Kidney epithelial cell (primary cell): ENCODE data around the gene SKIDA1. TPM values are rescaled to one million over a fixed set of nuclear protein-coding genes. Genes with fewer than 3 reads are reported as not detected.

ENCODE experiments used
- DNase-seq: peaks from one replicate; pipeline ENCODE4 v3.0.0-alpha.2; 2010; ENCODE audit warnings: low read depth
- H3K27me3 ChIP-seq: 2 replicates; pipeline ENCODE4 v1.6.0; 2011; ENCODE audit warnings: low read length; ENCODE audit not compliant: control insufficient read depth, insufficient read depth
- H3K36me3 ChIP-seq: 2 replicates; pipeline ENCODE4 v1.5.1; 2011; ENCODE audit warnings: low read length; ENCODE audit not compliant: control insufficient read depth, insufficient read depth
- H3K4me3 ChIP-seq: 2 replicates; pipeline ENCODE4 v1.5.1; 2011; ENCODE audit warnings: low read depth, mild to moderate bottlenecking, control low read depth, low read length
- total RNA-seq: library from RNA; depleted of rRNA; stranded (reverse); fragments of >200 nt; gene quantifications from 2 replicates; pipeline ENCODE4 v1.2.3, GENCODE V29; 2015
- TF ChIP-seq, protein P1 (sequence below): IDR thresholded peaks from 2 replicates; pipeline ENCODE4 v1.5.1; 2011; ENCODE audit warnings: mild to moderate bottlenecking, moderate library complexity, low read length, control low read depth, inconsistent platforms; ENCODE audit not compliant: insufficient read depth, poor library complexity, severe bottlenecking

The SKIDA1 gene
- total RNA-seq, 1 donor from 2014 or later: 1.5 TPM

DNA sequence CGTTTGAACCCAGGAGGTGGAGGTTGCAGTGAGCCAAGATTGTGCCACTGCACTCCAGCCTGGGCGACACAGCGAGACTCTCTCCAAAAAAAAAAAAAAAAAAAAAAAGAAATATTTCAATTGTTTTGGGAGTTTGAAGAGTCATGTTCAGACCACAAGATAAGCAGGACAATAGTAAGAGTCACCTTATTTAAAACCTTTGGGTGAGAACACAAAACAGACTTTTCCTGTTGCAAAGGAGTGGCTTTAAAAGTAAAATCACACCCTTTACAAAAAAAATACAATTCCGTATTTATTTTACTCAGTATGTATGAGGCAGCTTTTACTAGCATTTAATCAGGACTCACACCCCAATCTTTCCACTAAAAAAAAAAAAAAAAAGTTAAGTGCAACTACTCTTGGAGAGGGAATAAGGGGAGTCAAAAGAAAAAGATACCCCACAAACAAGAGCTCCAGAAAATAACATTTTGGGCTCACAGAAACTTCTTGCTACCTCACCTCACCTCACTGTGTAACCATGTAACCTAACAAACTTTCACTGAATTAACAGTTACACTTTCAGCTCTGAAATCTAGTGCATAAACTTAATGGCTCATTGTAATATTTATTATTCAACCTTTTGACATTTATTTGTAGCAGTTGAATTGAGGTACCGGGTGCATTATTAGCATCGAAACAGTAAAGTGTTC is 11.2 kb downstream of the SKIDA1 start:
- peak overlapping the region; percentile 7 for H3K4me3 ChIP-seq
- DNase-seq: no peak
- H3K36me3 ChIP-seq: no peaks in the 10 kb centered on the region
- TF ChIP-seq, protein P1, sequence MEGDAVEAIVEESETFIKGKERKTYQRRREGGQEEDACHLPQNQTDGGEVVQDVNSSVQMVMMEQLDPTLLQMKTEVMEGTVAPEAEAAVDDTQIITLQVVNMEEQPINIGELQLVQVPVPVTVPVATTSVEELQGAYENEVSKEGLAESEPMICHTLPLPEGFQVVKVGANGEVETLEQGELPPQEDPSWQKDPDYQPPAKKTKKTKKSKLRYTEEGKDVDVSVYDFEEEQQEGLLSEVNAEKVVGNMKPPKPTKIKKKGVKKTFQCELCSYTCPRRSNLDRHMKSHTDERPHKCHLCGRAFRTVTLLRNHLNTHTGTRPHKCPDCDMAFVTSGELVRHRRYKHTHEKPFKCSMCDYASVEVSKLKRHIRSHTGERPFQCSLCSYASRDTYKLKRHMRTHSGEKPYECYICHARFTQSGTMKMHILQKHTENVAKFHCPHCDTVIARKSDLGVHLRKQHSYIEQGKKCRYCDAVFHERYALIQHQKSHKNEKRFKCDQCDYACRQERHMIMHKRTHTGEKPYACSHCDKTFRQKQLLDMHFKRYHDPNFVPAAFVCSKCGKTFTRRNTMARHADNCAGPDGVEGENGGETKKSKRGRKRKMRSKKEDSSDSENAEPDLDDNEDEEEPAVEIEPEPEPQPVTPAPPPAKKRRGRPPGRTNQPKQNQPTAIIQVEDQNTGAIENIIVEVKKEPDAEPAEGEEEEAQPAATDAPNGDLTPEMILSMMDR: no peak
- H3K27me3 ChIP-seq: peaks cover 2% of the 10 kb centered on the region

DNA sequence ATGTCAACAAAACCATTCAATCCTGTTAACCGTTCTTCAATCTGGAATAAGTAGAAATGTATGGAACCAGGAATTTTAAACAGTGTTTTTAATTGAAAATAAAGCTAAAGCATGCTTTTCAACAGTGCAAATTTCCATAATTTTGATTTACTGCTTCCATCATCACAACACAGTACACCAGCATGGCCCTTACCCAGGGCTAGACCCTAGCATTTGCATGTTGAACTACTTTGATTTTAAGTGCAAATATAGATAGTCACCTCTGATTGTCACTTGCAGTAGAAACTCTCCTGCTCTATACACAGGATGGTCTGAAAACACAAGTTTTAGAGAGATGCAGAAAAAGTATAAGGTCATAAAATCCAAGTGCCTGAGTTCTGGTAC is 12.1 kb downstream of the SKIDA1 start:
- DNase-seq: no peak
- TF ChIP-seq, protein P1: no peak
- H3K4me3 ChIP-seq: no peak overlapping the region
- H3K36me3 ChIP-seq: no peaks in the 10 kb centered on the region
- H3K27me3 ChIP-seq: peaks cover 2% of the 10 kb centered on the region

DNA sequence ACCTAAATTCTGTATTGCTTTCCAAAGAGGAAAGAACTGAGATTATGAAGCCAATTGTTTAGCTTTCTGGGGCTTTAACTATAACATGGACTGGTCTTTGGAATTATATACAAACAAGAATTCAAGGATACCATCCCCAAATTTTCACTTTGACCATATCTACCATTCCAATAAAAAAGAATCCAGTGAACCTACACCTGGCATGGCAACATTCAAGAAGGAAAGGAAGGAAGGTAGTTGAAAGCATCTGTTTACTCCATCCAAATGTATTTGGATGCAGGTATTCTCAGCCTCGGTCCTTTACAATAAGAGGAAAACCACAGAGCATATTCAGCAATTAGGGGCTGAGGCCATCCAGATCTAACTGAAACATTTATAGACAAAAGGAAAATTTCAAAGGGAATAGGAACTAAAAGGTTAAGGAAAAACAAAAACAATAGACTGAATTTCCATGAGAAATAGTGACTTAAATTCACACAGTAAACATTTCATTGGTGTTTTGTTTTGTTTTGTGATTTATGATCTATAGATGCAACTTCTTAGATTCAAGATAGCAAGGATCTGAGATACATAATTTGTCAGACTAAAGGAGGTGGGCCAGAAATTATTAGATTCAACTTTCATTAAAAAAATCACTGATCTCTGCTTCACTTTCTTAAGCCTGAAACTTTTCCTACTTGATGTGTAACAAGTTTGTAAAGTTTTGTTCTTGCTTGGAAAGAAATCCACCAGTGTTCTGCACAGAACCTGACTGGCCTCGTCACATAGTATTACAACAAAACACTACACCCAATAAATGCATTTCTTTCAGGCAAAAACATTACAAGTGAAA is 12.7 kb downstream of the SKIDA1 start:
- Histone ChIP-seq H3K27me3 (peaks cover 2% of the 10 kb centered on the region), H3K36me3 (no peaks in the 10 kb centered on the region), H3K4me3 (no peak overlapping the region)
- TF ChIP-seq, protein P1: no peak
- DNase-seq: no peak

DNA sequence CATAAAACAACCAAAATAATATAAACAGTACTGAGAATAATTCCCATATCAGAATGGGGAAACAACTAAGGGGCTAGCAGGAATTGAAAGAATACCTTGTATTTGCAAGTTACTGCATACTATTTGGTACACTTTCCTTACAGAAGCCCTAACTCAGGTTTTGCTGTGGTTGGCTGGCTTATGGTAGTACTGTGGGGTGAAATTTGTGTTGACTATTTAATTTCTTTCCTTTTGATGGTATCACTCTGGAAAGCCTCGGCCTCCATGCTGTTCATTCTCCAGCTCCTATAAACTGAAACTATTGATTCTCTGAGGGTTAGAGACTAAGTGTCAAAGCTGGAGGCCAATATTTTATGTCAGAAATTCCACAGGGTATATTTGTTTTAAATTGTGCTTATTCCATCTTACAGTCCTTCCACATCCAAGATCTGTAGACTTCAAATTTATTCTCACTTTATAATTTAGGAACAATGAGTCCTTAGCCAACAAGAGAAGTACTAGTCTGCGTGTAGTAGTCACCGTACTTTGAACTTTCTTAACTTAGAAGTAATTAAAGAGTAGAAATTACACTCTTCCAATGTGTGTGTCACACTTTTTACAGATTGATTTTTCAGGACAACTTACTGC is 13.4 kb downstream of the SKIDA1 start:
- Histone ChIP-seq H3K4me3 (no peak overlapping the region), H3K36me3 (no peaks in the 10 kb centered on the region), H3K27me3 (peaks cover 2% of the 10 kb centered on the region)
- TF ChIP-seq, protein P1: no peak
- no peak for DNase-seq

DNA sequence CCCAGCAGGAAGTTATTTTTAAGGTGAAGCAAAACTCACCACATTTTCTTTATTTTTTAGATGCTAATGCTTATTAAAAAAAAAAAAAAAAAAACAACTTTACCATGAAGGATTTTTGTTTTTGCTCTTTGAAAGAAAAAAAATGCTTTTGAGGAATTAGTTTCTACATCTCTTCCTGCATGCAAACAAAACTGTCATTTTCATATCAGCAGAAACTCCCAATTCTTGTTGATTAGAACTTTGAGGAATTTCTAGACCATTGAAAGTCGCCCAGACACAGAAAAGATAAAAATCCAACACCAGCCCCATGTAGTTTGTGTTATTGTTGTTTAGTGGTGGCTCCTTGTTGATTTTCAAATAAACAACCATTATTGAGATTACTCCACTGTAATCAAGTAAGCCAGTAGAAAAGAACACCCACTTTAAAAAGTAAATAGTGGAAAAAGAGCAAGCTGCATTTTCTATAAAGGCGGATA is 14.3 kb downstream of the SKIDA1 start:
- TF ChIP-seq, protein P1: no peak
- H3K4me3 ChIP-seq: no peak overlapping the region
- no peaks in the 10 kb centered on the region for H3K36me3 ChIP-seq
- peaks cover 2% of the 10 kb centered on the region for H3K27me3 ChIP-seq
- no peak for DNase-seq
